Adrenal gland (tissue), 5 donors: ENCODE data around the gene PTPA.

Source experiments
- POLR2A ChIP-seq, 2 donors: fragments of 450-650 bp; IDR thresholded peaks; one replicate each; pipeline ENCODE4 v1.6.1; 2017; ENCODE audit warnings: antibody characterized with exemption in 2 of 2, mild to moderate bottlenecking in 2 of 2, moderate library complexity in 1 of 2
- TF ChIP-seq, protein P1 (sequence below), 6 experiments: fragments of 450-650 bp in 4 of 6; fragments of 200-600 bp in 2 of 6; sonication (generic) in 1 of 6; IDR thresholded peaks; 1 replicate in 5 of 6; 2 replicates in 1 of 6; pipeline versions ENCODE4 v1.5.1 to v1.8.0; 2016 to 2021; ENCODE audit warnings: antibody characterized with exemption in 6 of 6, mild to moderate bottlenecking in 2 of 6, moderate library complexity in 1 of 6
- donor health status: DM: no; HTN: no; CAD: no.

DNA sequence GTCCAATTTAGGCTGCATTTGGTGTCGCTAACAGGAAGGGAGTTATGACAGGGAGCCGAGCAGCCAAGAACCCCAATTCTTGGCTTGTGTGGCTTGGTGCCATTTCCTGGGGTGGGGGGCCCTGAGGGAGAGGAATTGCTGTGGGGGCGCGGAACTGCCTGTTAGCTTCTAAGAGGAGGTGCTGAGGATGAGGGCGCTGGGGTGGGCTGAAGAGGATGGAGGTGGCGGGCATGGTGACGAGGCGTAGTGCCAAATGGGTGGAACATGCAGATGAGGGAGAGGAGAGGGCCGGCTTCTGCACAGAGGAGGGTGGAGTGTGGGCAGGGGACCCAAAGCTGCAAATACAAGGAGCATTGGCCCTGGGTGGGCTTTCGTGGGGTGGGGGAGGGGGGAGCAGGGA is 38.9 kb downstream of the PTPA start:
- TF ChIP-seq, protein P1, sequence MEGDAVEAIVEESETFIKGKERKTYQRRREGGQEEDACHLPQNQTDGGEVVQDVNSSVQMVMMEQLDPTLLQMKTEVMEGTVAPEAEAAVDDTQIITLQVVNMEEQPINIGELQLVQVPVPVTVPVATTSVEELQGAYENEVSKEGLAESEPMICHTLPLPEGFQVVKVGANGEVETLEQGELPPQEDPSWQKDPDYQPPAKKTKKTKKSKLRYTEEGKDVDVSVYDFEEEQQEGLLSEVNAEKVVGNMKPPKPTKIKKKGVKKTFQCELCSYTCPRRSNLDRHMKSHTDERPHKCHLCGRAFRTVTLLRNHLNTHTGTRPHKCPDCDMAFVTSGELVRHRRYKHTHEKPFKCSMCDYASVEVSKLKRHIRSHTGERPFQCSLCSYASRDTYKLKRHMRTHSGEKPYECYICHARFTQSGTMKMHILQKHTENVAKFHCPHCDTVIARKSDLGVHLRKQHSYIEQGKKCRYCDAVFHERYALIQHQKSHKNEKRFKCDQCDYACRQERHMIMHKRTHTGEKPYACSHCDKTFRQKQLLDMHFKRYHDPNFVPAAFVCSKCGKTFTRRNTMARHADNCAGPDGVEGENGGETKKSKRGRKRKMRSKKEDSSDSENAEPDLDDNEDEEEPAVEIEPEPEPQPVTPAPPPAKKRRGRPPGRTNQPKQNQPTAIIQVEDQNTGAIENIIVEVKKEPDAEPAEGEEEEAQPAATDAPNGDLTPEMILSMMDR (IDR thresholded peaks at IDR 0.05), result no peak
- TF ChIP-seq POLR2A (IDR thresholded peaks at IDR 0.05), result no peak
